Stimulated activated CD4-positive, alpha-beta T cell treated with anti-CD3 and anti-CD28 coated beads, Interleukin-4, amount 100 ng/mL, for 4 hours (primary cell): ENCODE results near the gene KMT5B.

Source experiments
- DNase-seq, 2 experiments: peaks; one replicate each; pipeline ENCODE4 v3.0.0-alpha.2; 2020

The KMT5B gene

DNA sequence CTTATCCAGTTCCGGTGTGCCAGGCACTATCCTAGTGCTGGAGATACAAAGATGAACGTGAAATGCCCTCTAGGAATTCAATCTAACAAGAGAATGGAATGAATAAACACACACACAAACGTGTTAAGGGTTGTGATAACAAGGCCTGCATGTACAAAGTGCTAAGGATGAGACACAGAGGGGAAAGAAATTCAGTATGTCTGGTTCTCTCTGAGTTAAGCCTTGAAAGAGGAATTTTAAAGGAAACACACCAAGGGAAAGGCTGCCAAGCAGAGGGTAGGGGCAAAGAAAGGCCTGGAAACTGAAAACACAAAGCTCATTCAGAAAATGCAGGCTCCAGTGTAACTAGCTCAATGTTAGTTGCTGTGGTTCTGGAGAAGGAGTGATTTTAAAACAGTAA, 96.1 kb downstream of the KMT5B start:
- no peak for DNase-seq

GRCh38 chr11:68116126-68116525, 97.0 kb downstream of the KMT5B start:
- DNase-seq, result no peak

GRCh38 chr11:68115285-68115684, 97.8 kb downstream of the KMT5B start:
- no peak for DNase-seq

DNA sequence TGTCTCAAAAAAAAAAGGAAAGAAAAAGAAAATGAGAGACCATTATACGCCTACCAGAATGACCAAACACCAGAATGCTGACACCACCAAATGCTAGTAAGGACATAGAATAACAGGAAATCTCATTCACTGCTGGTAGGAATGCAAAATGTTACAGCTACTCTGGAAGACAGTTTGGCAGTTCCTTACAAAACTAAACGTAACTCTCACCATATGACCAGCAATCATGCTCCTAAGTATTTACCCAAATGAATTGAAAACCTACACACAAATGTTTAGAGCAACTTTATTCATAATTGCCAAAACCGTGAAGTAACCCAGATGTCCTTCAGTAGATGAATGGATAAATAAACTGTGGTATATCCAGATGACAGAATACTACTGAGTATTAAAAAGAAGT, 99.1 kb downstream of the KMT5B start:
- DNase-seq, result no peak

- DNase-seq, result no peak
Measured at GRCh38 chr11:68107689-68108088, 105.4 kb downstream of the KMT5B start.

DNA sequence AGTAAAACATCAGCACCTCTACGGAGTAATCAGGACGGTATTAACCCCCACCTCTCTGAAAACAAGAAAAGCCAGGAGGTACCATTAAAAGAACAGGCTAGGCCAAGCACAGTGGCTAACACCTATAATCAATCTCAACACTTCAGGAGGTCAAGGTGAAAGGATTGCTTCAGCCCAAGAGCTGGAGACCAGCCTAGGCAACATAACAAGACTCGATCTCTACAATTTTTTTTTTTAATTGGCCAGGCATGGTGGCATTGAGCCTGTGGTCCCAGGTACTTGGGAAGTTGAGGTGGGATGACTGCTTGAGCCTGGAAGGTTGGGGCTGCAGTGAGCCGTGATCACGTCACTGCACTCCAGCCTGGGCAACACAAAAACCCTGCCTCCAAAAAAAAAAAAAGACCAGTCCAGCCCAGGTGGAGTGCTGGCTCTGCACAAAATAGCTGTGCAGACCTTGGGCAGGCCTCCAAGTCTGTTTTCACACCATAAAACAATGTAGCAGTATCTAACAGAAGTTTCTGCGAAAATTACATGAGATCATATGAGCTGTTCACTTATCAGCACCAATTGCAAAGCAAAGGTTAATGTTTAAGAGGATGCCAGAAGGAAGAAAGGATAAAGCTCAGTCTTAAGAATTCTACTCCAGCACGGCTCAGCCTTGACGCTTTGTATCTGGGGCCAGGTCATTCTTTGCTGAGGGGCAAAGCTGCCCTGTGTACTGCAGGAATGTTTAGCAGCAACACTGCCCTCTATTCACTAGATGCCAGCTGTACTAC, 106.7 kb downstream of the KMT5B start:
- DNase-seq, result no peak
